ENCODE results near the gene NEURL1. TPM values are rescaled to one million over a fixed set of nuclear protein-coding genes. Genes with fewer than 3 reads are reported as not detected.

The NEURL1 gene
- total and polyA plus RNA-seq, 4 experiments from 2014 or later: 0.76 to 0.96 (median 0.83) TPM

GRCh38 chr10:103459615-103460014 lies 33.9 kb upstream of the NEURL1 start:
- no peaks in the 10 kb centered on the region for H3K9me3 Mint-ChIP-seq
- peak overlapping the region in 2 of 7 donors; percentile 48 to 66 for H3K27ac Mint-ChIP-seq
- Histone ChIP-seq H3K4me3 (ENCODE audit: low read length in 2 of 2) (no peak overlapping the region), H3K27ac (ENCODE audit: low read depth, low read length) (no peak overlapping the region), H3K4me1 (ENCODE audit: insufficient read depth, low read length) (no peaks in the 10 kb centered on the region), H3K9me3 (ENCODE audit: control insufficient read depth in 1 of 2, low read length in 2 of 2) (no peaks in the 10 kb centered on the region), H3K36me3 (ENCODE audit: insufficient read depth, low read length) (no peaks in the 10 kb centered on the region), H3K27me3 (ENCODE audit: insufficient read depth, low read length) (no peaks in the 10 kb centered on the region)
- intact Hi-C loops (cut with micrococcal nuclease): no loop called here
- ChIA-PET POLR2A (ENCODE audit: partially characterized antibody) (interaction anchor here (0.9 kb wide), 1 partner anchor 92 kb away, joined by 3 read pairs; the partner anchor contains the start of gene TAF5), CTCF (ENCODE audit: partially characterized antibody) (interaction anchor here (1.4 kb wide), 1 partner anchor 19 kb away, joined by 3 read pairs; the partner anchor contains the start of gene CALHM3)
- no peak for DNase-seq
- peak overlapping the region in 1 of 8 donors; percentile 76 for H3K4me3 Mint-ChIP-seq
- H3K36me3 Mint-ChIP-seq: no peaks in the 10 kb centered on the region
- H3K4me1 Mint-ChIP-seq: peaks cover 5 to 13% (median 11%) of the 10 kb centered on the region in 4 donors
- H3K27me3 Mint-ChIP-seq: no peaks in the 10 kb centered on the region

DNA sequence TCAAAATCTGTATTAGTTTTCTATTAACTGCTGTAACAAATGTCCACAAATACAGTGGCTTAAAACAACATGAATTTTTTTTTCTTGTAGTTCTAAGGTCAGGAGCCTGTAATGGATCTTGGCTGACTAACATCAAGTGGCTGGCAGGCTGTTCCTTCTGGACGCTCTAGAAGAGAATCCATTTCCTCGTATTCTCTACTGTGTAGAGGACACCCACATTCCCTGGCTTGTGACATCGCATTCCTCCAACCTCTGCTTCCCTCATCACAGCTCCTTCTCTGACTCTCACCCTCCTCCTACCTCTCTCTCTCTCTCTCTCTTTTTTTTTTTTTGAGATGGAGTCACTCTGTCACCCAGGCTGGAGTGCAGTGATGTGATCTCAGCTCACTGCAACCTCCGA lies 30.0 kb upstream of the NEURL1 start:
- Mint-ChIP-seq H3K36me3 (no peaks in the 10 kb centered on the region), H3K9me3 (no peaks in the 10 kb centered on the region), H3K27ac (peak overlapping the region in 1 of 7 donors; percentile 13), H3K4me1 (peaks cover 9 to 31% (median 17%) of the 10 kb centered on the region in 4 donors), H3K27me3 (no peaks in the 10 kb centered on the region), H3K4me3 (no peak overlapping the region)
- DNase-seq: no peak
- H3K27ac ChIP-seq (ENCODE audit: low read depth, low read length): no peak overlapping the region
- no peaks in the 10 kb centered on the region for H3K27me3 ChIP-seq (ENCODE audit: insufficient read depth, low read length)
- intact Hi-C loops (cut with micrococcal nuclease): no loop called here
- CTCF ChIA-PET (ENCODE audit: partially characterized antibody): interaction anchor here (1.1 kb wide), 1 partner anchor 13 kb away, joined by 4 read pairs; no protein-coding TSS in a partner anchor
- no peak overlapping the region for H3K4me3 ChIP-seq (ENCODE audit: low read length in 2 of 2)
- POLR2A ChIA-PET (ENCODE audit: partially characterized antibody): interaction anchor here (0.9 to 1.6 kb wide), 2 partner anchors 13 to 14 kb away, joined by 3 to 4 read pairs; no protein-coding TSS in a partner anchor
- H3K36me3 ChIP-seq (ENCODE audit: insufficient read depth, low read length): no peaks in the 10 kb centered on the region
- peaks cover 3% of the 10 kb centered on the region for H3K4me1 ChIP-seq (ENCODE audit: insufficient read depth, low read length)
- no peaks in the 10 kb centered on the region for H3K9me3 ChIP-seq (ENCODE audit: control insufficient read depth in 1 of 2, low read length in 2 of 2)

DNA sequence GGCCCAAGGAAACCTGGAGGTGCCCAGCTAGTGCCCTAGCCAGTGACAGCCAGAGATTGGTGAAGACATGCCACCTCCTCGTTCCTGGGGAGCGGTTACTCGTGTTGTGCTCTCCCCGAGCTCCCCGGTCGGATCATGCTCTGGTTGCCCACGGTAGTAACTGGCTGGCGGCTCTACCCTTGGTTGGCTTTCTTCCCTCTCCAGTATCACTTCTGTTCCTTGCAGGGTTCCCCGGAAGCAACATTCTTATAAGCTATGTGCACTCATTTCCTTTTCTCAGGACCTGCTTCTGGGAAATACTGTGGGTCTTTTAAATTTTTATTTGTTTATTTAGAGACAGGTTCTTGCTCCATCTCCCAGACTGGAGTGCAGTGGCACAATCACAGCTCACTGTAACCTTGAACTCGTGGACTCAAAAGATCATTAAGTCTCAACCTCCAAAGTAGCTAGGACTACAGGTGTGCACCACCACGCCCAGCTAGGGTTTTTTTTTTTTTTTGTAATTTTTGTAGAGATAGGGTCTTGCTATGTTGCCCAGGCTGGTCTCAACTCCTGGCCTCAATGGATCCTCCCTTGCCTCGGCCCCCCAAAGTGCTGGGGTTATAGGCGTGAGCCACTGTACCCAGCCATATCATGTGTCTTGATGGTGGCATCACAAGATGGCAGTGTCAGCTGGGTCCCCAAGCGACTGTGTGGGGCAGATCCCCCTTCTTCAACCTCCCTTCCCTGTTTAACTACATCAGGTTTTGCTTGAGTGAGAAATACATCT lies 27.9 kb upstream of the NEURL1 start:
- Histone ChIP-seq H3K27ac (ENCODE audit: low read depth, low read length) (no peak overlapping the region), H3K4me1 (ENCODE audit: insufficient read depth, low read length) (peaks cover 15% of the 10 kb centered on the region), H3K4me3 (ENCODE audit: low read length in 2 of 2) (no peak overlapping the region), H3K27me3 (ENCODE audit: insufficient read depth, low read length) (no peaks in the 10 kb centered on the region), H3K9me3 (ENCODE audit: control insufficient read depth in 1 of 2, low read length in 2 of 2) (no peaks in the 10 kb centered on the region), H3K36me3 (ENCODE audit: insufficient read depth, low read length) (no peaks in the 10 kb centered on the region)
- intact Hi-C loops (cut with micrococcal nuclease): no loop called here
- ChIA-PET POLR2A (ENCODE audit: partially characterized antibody) (interaction anchor here (0.5 to 2.3 kb wide), 3 partner anchors 13 to 92 kb away, joined by 3 to 13 read pairs (median 3); partner anchors contain the start of gene CALHM2), CTCF (ENCODE audit: partially characterized antibody) (interaction anchor here (1.1 to 1.7 kb wide), 4 partner anchors 10 to 15 kb away, joined by 3 to 6 read pairs (median 6); partner anchors contain the start of gene CALHM2)
- Mint-ChIP-seq H3K4me3 (no peak overlapping the region), H3K27ac (no peak overlapping the region), H3K4me1 (peaks cover 14 to 34% (median 25%) of the 10 kb centered on the region in 4 donors), H3K27me3 (no peaks in the 10 kb centered on the region), H3K36me3 (no peaks in the 10 kb centered on the region), H3K9me3 (no peaks in the 10 kb centered on the region)
- no peak for DNase-seq

- peak overlapping the region in 4 of 7 donors; percentile 13 to 79 (median 48) for H3K27ac Mint-ChIP-seq
- intact Hi-C loops (cut with micrococcal nuclease): no loop called here
- no peak for DNase-seq
- no peaks in the 10 kb centered on the region for H3K27me3 Mint-ChIP-seq
- Histone ChIP-seq H3K4me3 (ENCODE audit: low read length in 2 of 2) (no peak overlapping the region), H3K27ac (ENCODE audit: low read depth, low read length) (no peak overlapping the region), H3K36me3 (ENCODE audit: insufficient read depth, low read length) (no peaks in the 10 kb centered on the region), H3K9me3 (ENCODE audit: control insufficient read depth in 1 of 2, low read length in 2 of 2) (no peaks in the 10 kb centered on the region), H3K4me1 (ENCODE audit: insufficient read depth, low read length) (peaks cover 27% of the 10 kb centered on the region), H3K27me3 (ENCODE audit: insufficient read depth, low read length) (no peaks in the 10 kb centered on the region)
- CTCF ChIA-PET (ENCODE audit: partially characterized antibody): interaction anchor here (1.7 kb wide), 1 partner anchor 14 kb away, joined by 6 read pairs; the partner anchor contains the start of gene CALHM2
- H3K4me1 Mint-ChIP-seq: peaks cover 21 to 45% (median 34%) of the 10 kb centered on the region in 4 donors
- H3K4me3 Mint-ChIP-seq: no peak overlapping the region
- no peaks in the 10 kb centered on the region for H3K9me3 Mint-ChIP-seq
- POLR2A ChIA-PET (ENCODE audit: partially characterized antibody): interaction anchor here (2.3 kb wide), 1 partner anchor 14 kb away, joined by 13 read pairs; the partner anchor contains the start of gene CALHM2
- no peaks in the 10 kb centered on the region for H3K36me3 Mint-ChIP-seq
These were observed 26.8 kb upstream of the NEURL1 start for GRCh38 chr10:103466734-103467133.

- peak overlapping the region in 2 of 8 donors; percentile 8 to 44 for H3K4me3 Mint-ChIP-seq
- H3K4me3 ChIP-seq (ENCODE audit: low read length in 2 of 2): no peak overlapping the region
- peak overlapping the region in 4 of 7 donors; percentile 14 to 66 (median 41) for H3K27ac Mint-ChIP-seq
- CTCF ChIA-PET (ENCODE audit: partially characterized antibody): interaction anchor here (0.8 kb wide), 1 partner anchor 51 kb away, joined by 3 read pairs; no protein-coding TSS in a partner anchor
- intact Hi-C loops (cut with micrococcal nuclease): no loop called here
- peak in 1 of 5 donors; percentile 12 for DNase-seq
- H3K9me3 Mint-ChIP-seq: no peaks in the 10 kb centered on the region
- no peaks in the 10 kb centered on the region for H3K27me3 ChIP-seq (ENCODE audit: insufficient read depth, low read length)
- no peak overlapping the region for H3K27ac ChIP-seq (ENCODE audit: low read depth, low read length)
- H3K4me1 ChIP-seq (ENCODE audit: insufficient read depth, low read length): peaks cover 33% of the 10 kb centered on the region
- POLR2A ChIA-PET (ENCODE audit: partially characterized antibody): no interaction called here
- H3K9me3 ChIP-seq (ENCODE audit: control insufficient read depth in 1 of 2, low read length in 2 of 2): no peaks in the 10 kb centered on the region
- peaks cover 27 to 52% (median 40%) of the 10 kb centered on the region in 4 donors for H3K4me1 Mint-ChIP-seq
- H3K36me3 ChIP-seq (ENCODE audit: insufficient read depth, low read length): no peaks in the 10 kb centered on the region
- H3K36me3 Mint-ChIP-seq: no peaks in the 10 kb centered on the region
- H3K27me3 Mint-ChIP-seq: no peaks in the 10 kb centered on the region
These were observed 26.1 kb upstream of the NEURL1 start for GRCh38 chr10:103467406-103467805.

DNA sequence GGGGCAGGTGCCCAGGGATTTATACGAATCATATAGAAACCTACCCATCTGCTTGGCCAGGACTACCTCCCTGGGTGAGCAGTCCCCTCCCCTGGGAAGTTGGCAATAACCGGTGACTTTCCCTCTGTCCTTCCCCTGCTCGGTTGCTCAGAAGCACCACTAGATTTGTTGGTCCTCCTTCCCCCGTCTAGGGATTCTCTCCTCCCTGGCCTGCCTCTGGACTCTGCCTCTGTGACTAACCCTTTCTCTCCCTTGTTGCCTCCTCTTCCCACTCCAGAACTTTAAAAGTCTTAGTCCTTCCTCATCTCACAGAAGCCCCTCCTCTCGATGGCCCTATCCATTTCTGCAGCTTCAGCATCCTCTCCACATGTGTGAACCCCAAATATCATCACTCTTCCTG lies 24.3 kb upstream of the NEURL1 start:
- Histone ChIP-seq H3K4me3 (ENCODE audit: low read length in 2 of 2) (no peak overlapping the region), H3K36me3 (ENCODE audit: insufficient read depth, low read length) (no peaks in the 10 kb centered on the region), H3K9me3 (ENCODE audit: control insufficient read depth in 1 of 2, low read length in 2 of 2) (no peaks in the 10 kb centered on the region), H3K4me1 (ENCODE audit: insufficient read depth, low read length) (peaks cover 43% of the 10 kb centered on the region), H3K27ac (ENCODE audit: low read depth, low read length) (no peak overlapping the region), H3K27me3 (ENCODE audit: insufficient read depth, low read length) (no peaks in the 10 kb centered on the region)
- no peak for DNase-seq
- Mint-ChIP-seq H3K4me1 (peaks cover 30 to 63% (median 47%) of the 10 kb centered on the region in 4 donors), H3K27ac (peak overlapping the region in 6 of 7 donors; percentile 2 to 97 (median 82)), H3K36me3 (no peaks in the 10 kb centered on the region), H3K27me3 (no peaks in the 10 kb centered on the region), H3K4me3 (peak overlapping the region in 2 of 8 donors; percentile 5 to 24), H3K9me3 (no peaks in the 10 kb centered on the region)
- intact Hi-C loops (cut with micrococcal nuclease): no loop called here
- CTCF ChIA-PET (ENCODE audit: partially characterized antibody): interaction anchor here (0.6 to 3.6 kb wide), 3 partner anchors 12 to 52 kb away, joined by 3 to 15 read pairs (median 3); no protein-coding TSS in a partner anchor
- POLR2A ChIA-PET (ENCODE audit: partially characterized antibody): interaction anchor here (4.4 kb wide), 1 partner anchor 17 kb away, joined by 106 read pairs; the partner anchor contains the start of gene CALHM2

Data from CD4-positive, alpha-beta memory T cell (primary cell).